K562 (cell line): Measurements from ENCODE around the gene PDE11A. TPM values are rescaled to one million over a fixed set of nuclear protein-coding genes. Genes with fewer than 3 reads are reported as not detected.

Source experiments
- BACH1 ChIP-seq: fragments of 200-800 bp; sonication (Bioruptor generic); IDR thresholded peaks from 2 replicates; pipeline ENCODE4 v1.6.1; 2016; ENCODE audit warnings: missing genetic modification characterization, missing compliant biosample characterization
- BRD9 ChIP-seq: fragments of 450-650 bp; IDR thresholded peaks from 2 replicates; pipeline ENCODE4 v1.6.1; 2018; ENCODE audit warnings: low read depth; ENCODE audit not compliant: partially characterized antibody
- GTF2B ChIP-seq: IDR thresholded peaks from 2 replicates; pipeline ENCODE4 v1.6.1; 2011; ENCODE audit not compliant: insufficient read length; ENCODE audit errors: extremely low read depth
- REST ChIP-seq, 2 experiments: fragments of 450-650 bp; formaldehyde crosslinking in 1 of 2; IDR thresholded peaks; 2 replicates each; pipeline versions ENCODE4 v1.4.0 to v1.6.1; 2014 to 2020; ENCODE audit warnings: mild to moderate bottlenecking in 2 of 2, borderline replicate concordance in 1 of 2, low read depth in 1 of 2
- SIX5 ChIP-seq, 2 experiments: IDR thresholded peaks; 2 replicates each; pipeline ENCODE4 v1.6.1; 2011; ENCODE audit warnings: low read length in 2 of 2, borderline replicate concordance in 1 of 2, low read depth in 1 of 2, mild to moderate bottlenecking in 1 of 2, moderate library complexity in 1 of 2; ENCODE audit not compliant: insufficient read depth in 1 of 2
- SMC3 ChIP-seq: conservative IDR thresholded peaks from 2 replicates; pipeline ENCODE4 v1.6.1; 2011; ENCODE audit warnings: low read depth, low read length, improper control_type of control experiment; ENCODE audit not compliant: insufficient read depth
- TEAD2 ChIP-seq: fragments of 450-650 bp; IDR thresholded peaks from 2 replicates; pipeline ENCODE4 v1.6.1; 2016; ENCODE audit warnings: missing genetic modification characterization, control low read depth, missing compliant biosample characterization
- TFAP4 ChIP-seq: sonication (generic); formaldehyde crosslinking; IDR thresholded peaks from 2 replicates; pipeline ENCODE4 v1.8.0; 2022; ENCODE audit warnings: missing genetic modification reagents, mild to moderate bottlenecking, moderate library complexity, borderline replicate concordance
- ZFP91 ChIP-seq: sonication (generic); formaldehyde crosslinking; IDR thresholded peaks from 2 replicates; pipeline ENCODE4 v1.8.0; 2022; ENCODE audit warnings: mild to moderate bottlenecking, missing genetic modification reagents
- ZNF639 ChIP-seq, 2 experiments: fragments of 200-800 bp in 1 of 2; sonication (Bioruptor generic) in 1 of 2; sonication (generic) in 1 of 2; formaldehyde crosslinking in 1 of 2; IDR thresholded peaks in 1 of 2; conservative IDR thresholded peaks in 1 of 2; 2 replicates each; pipeline versions ENCODE4 v1.5.0 to v1.6.1; 2016 to 2020; ENCODE audit warnings: missing compliant biosample characterization in 1 of 2, missing genetic modification characterization in 1 of 2, missing genetic modification reagents in 1 of 2
- ZNF785 ChIP-seq: fragments of 250-450 bp; sonication (Bioruptor Pico); IDR thresholded peaks from 2 replicates; pipeline ENCODE4 v1.4.0; 2020; ENCODE audit warnings: mild to moderate bottlenecking
- polyA plus RNA-seq, 8 experiments: library from polyadenylated mRNA; depleted of rRNA in 4 of 8; stranded (reverse) in 5 of 8; unstranded in 3 of 8; fragments of >200 nt; fragmentation: Nextera tagmentation in 2 of 8; fragmentation: Illumina TruSeq in 1 of 8; extraction: Ambion mirVana in 2 of 8; extraction: Trizol in 1 of 8; gene quantifications; 2 replicates each; pipeline versions ENCODE4 v1.2.1 to v1.2.3, GENCODE V29; 2011 to 2014; ENCODE audit warnings: inconsistent platforms in 1 of 8, missing spikeins in 1 of 8
- total RNA-seq, 7 experiments: library from RNA; depleted of rRNA in 6 of 7; stranded (reverse); fragments of >200 nt in 6 of 7; fragmentation: Illumina TruSeq in 2 of 7; extraction: Trizol in 2 of 7; gene quantifications; 2 replicates each; pipeline versions ENCODE4 v1.2.1 to v1.2.3, GENCODE V29; 2011 to 2021; ENCODE audit warnings: low replicate concordance in 1 of 7

PDE11A gene
- total and polyA plus RNA-seq, 9 of the 15 experiments (the other 6 are each of a cell fraction or from before 2014, with no cell fraction given): 3.2 to 22.1 (median 5.7) TPM

GRCh38 chr2:177758591-177759371, 313.8 kb downstream of the PDE11A start (continued):
- TF ChIP-seq REST (IDR thresholded peaks at IDR 0.05; ENCODE audit: borderline replicate concordance) (peak; percentile 87), REST (CRISPR knock-in tag; IDR thresholded peaks at IDR 0.05; ENCODE audit: low read depth) (no peak), TFAP4 (CRISPR knock-in tag) (peak; percentile 18; the same call in 1 of the 2 replicates), TEAD2 (tag) (0 out of 2 replicates have a peak, but pooled peaks have one; percentile 27), BACH1 (tag) (no peak), ZFP91 (CRISPR knock-in tag) (no peak), ZNF785 (CRISPR knock-in tag) (no peak), ZNF639 (CRISPR knock-in tag; conservative IDR thresholded peaks at IDR 0.05 in 1 of 2, IDR thresholded peaks at IDR 0.05 in 1 of 2) (0 out of 4 replicates have a peak, but pooled peaks of 1 of the 2 experiments have one; percentile 33), SIX5 (IDR thresholded peaks at IDR 0.05; ENCODE audit: borderline replicate concordance in 1 of 2, insufficient read depth in 1 of 2, low read depth in 1 of 2, low read length in 2 of 2) (no peak), SMC3 (peak; percentile 81), GTF2B (no peak), BRD9 (peak; percentile 71)
